ENCODE results near the gene PSMD8.
"Not testable (repeated sequence)": the region's sequence is repeated elsewhere in the genome, so short reads cannot be mapped to it uniquely, and the experiment has no call there.

The PSMD8 gene

DNA sequence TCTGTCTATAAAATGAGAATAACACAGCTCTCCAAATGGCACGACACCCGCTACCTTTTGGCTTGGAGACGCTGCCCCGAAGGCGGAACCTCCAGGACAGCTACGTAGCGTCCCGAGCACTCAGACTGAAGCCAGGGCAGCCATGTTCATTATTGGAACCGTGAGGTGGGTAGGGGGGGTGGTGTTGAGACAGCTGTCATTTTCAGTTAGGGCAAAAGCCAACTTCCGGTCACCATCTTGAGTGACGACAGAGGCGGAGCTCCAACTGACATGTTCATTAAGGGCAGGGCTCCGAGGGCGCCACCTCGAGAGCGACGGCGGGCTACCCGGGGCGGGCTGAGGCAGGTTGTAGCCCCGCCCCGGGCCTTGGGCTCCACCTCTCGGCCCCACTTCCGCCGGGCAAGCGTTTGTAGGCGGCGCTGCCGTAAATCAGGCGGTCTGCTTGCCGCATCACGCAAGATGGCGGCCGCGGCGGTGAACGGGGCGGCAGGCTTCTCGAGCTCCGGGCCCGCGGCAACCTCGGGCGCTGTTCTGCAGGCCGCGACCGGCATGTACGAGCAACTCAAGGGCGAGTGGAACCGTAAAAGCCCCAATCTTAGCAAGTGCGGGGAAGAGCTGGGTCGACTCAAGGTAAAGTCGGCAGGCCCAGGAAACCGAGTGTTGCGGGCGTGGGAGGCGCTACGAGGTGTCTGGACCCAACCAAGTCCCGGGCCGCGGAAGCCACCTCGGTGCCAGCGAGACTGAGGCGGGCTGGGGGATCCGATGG, at the start of gene PSMD8:
Gene PSMD8 (plus strand): TSS at position 240 of the 766 bp plus-strand sequence. CDS start 31 bp downstream, at position 271.
- peak; percentile 98 to 100 for DNase-seq

- no peak for DNase-seq
These were observed 47.8 kb upstream of the PSMD8 start for GRCh38 chr19:38326591-38326990.

GRCh38 chr19:38329651-38330050, 44.7 kb upstream of the PSMD8 start:
- no peak for DNase-seq

GRCh38 chr19:38331728-38332127, 42.6 kb upstream of the PSMD8 start:
- no peak for DNase-seq

- no peak for DNase-seq
These were observed 41.1 kb upstream of the PSMD8 start for GRCh38 chr19:38333245-38333644.

- DNase-seq: peak; percentile 88 to 97
These were observed 38.3 kb upstream of the PSMD8 start for GRCh38 chr19:38335949-38336637.

GRCh38 chr19:38336638-38337359, 37.6 kb upstream of the PSMD8 start:
- peak; percentile 88 to 96 for DNase-seq

- peak in 1 of 2 experiments; percentile 55 for DNase-seq
These were observed 37.1 kb upstream of the PSMD8 start for GRCh38 chr19:38337360-38337653.

GRCh38 chr19:38339011-38339410, 35.4 kb upstream of the PSMD8 start:
- not testable (repeated sequence) for DNase-seq

- DNase-seq: no peak
These were observed 33.4 kb upstream of the PSMD8 start for GRCh38 chr19:38340927-38341326.

DNA sequence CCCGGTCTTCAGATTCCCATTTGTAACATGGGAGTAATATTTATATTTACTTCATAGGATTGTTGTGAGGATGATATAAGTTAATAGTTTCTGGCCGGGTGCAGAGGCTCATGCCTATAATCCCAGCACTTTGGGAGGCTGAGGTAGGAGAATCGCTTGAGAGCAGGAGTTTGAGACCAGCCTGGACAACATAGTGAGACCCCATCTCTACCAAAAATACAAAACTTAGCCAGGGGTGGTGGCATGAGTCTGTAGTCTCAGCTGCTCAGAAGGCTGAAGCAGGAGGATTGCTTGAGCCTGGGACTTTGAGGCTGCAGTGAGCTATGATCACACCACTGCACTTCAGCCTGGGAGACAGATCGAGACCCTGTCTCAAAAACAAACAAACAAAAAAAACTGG, 27.5 kb upstream of the PSMD8 start:
- no peak for DNase-seq

DNA sequence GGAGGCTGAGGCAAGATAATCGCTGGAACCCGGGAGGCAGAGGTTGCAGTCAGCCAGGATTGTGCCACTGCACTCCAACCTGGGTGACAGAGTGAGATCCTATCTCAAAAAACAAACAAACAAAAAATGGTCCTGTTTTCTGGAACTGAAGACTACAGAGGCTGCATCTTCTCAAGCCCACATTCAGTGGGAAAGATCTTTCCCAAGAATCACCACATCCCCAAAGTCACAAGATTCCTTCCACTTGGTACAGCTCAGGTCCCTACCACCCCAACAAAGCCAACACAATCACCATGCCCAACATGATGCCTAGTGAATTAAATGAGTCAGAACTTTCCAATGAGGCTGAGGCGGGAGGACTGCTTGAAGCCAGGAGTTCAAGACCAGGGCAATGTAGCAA, 23.5 kb upstream of the PSMD8 start:
- DNase-seq: no peak

- DNase-seq: no peak
These were observed 22.4 kb upstream of the PSMD8 start for GRCh38 chr19:38351865-38352395.

DNA sequence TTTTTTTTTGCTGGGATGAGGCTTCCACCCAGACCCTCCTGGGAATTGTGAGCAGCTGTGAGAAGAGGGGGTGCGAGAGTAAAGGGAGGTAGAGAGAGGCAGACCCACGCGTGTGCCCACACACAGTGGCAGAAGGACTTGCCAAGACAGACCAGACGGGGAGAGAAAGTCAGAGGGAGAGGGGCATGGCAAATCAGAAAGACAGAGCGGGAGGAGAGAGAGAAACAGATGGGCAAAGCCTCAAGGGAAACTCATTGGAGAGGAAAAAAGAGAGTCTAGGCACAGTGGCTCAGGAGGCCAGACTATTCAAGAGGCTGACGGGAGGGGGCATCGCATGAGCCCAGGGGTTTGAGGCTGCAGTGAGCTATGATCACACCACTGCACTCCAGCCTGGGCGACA, 21.8 kb upstream of the PSMD8 start:
- DNase-seq: peak in 1 of 2 experiments; percentile 69

GRCh38 chr19:38355728-38356725, 18.3 kb upstream of the PSMD8 start:
- no peak for DNase-seq

DNA sequence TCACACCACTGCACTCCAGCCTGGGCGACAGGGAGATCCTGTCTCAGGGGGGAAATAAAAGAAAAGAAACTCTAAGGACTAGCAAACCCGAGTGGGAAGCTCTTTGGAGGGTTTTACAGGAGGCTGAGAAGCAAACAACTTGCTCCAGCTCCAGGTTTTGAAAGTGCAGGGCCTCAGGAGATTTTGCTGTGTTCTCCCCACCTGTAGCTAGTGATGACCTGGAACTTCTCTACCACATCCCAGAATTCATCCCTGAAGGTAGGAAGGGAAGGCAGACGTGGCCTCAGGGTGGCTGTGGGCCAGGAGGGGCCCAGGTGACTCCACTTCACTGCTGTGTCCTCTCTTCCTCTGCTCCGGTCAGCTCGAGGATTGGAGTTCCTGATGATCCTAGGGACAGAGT, 16.3 kb upstream of the PSMD8 start:
- DNase-seq: no peak

GRCh38 chr19:38359242-38360021, 14.9 kb upstream of the PSMD8 start:
- no peak for DNase-seq

- no peak for DNase-seq
These were observed 14.0 kb upstream of the PSMD8 start for GRCh38 chr19:38360351-38360750.

DNA sequence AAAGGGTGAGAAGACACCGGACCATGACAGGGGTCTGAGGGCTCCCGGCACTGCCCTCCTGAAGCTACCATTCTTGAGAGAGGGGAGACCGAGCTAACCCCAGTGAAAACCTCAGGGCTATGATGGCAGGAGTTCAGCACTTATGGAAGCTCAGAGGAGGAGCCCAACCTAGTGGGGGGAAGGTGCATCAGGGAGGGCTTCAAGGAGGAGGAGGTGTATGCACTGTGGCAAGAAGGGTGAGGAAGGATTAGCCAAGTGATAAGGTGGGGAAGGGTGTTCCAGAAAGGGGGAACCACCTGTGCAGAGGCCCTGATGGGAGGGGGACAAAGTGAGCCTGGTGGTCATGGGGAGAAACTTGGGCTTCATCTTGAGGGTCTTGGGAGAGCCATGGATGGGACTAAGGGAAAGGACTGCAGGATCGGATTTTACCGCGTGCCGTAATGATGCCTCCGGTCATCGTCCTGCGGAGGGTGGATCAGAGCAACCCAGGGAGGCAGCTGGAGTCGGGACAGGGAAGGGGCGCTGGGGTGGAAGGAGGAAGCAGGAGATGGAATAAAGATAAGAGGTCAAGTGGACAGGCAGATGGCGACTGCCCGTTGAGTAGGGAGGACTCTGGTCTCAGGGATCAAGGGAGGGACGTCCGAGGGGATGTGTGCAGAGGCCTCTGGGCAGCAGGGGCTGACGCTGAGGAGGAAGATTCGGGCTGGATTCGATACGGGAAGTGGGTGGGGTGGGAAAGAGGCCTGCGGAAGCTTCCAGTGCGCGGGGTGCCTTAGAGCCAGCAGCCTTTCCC, 13.3 kb upstream of the PSMD8 start:
- DNase-seq: no peak

DNA sequence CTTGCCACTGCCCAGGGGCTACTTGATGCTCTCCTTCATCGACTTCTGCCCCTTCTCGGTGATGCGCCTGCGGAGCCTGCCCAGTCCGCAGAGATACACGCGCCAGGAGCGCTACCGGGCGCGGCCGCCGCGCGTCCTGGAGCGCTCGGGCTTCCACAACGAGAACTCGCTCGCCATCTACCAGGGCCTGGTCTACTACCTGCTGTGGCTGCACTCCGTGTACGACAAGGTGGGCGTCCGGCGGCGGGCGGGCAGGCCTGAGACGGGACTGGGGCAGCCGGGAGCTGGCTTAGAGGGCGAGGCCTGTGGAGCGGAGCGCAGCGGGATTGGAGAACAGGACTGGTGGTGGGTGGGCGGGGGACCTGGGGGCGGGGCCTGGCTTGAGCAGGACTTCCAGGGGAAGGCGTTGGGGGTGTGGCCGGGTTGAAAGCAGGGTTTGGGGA, 12.7 kb upstream of the PSMD8 start:
- DNase-seq: peak; percentile 62 to 85
